Right kidney (tissue), 1 donor: ENCODE results near the gene TEAD2.

Experiments used
- DNase-seq: peaks from one replicate; pipeline ENCODE4 v3.0.0-alpha.2; 2016

TEAD2 gene

DNA sequence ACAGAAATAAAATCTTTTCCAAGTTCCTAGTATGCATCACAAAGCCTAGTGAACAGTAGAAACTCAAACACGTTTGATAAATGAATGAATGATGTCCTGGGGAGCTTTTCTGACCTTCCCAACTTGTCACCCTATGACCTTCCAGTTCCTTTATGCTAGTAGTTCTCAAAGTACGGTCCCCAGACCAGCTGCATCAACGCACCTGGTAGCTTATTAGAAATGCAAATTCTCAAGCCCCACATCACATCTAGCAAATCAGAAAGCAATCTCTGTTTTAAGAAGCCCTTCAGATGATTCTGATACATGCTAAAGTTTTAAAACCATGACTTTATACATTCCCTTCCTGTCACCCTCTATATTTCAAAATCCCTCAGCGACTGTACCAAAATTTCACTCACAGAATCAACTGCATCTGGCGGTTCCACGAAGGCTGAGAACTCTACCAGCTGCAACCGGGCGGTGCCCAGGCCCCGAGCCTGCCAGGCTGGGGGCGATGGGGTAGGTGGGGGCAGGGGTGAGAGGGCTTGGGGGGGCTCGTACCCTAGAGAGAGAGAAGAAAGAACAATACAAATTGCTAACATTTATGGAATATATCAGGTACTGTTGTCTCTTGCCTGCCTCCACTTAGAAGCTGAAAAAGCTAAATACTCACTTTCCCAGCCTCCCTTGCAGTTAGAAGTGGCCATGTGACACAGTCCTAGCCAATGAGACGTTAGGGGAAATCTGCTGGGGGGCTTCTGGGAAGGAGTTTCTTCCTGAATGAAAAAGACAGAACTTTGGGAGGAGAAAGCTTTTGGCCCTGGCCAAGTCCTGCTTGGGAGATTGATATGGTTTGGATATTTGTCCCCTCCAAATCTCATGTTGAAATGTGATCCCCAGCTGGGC lies 13.7 kb downstream of the TEAD2 start:
- DNase-seq = no peak

DNA sequence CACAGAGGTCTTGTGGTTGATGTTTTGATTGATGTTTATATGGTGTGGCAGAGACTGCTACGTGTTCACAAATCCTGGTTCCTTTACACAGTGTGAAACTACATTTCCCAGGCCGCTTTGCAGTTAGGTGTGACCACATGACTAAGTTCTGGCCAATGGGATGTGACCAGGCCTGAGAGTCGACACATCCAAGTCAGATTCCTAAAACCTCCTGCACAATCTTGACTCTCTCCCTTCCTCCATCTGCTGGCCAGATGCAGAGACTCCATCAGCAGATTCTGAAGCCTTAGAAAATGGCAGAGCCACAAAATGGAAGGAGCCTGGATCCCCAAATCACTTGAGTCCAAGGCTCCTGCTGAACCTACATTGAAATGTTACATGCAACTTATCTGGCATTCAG lies 14.4 kb downstream of the TEAD2 start:
- DNase-seq = no peak

DNA sequence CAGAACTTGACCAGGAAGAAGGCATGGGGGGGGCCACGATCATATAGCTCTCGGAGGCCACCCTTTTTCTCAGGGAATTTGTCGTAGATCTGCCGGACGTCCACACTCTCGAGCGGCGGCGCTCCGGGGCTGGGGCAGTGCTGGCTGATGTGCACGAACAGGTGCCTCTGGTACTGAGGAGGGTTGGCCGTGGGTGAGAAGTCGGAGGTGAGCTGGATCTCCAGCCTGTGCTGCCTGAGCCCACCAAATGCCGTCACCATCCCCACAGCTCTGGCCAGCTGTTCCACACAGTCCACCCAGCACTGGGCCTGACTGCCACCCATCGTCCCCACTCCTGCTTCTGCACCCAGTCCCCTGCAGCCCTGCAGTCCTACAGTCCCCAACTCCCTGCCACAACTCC lies 15.0 kb downstream of the TEAD2 start:
- no peak for DNase-seq

DNA sequence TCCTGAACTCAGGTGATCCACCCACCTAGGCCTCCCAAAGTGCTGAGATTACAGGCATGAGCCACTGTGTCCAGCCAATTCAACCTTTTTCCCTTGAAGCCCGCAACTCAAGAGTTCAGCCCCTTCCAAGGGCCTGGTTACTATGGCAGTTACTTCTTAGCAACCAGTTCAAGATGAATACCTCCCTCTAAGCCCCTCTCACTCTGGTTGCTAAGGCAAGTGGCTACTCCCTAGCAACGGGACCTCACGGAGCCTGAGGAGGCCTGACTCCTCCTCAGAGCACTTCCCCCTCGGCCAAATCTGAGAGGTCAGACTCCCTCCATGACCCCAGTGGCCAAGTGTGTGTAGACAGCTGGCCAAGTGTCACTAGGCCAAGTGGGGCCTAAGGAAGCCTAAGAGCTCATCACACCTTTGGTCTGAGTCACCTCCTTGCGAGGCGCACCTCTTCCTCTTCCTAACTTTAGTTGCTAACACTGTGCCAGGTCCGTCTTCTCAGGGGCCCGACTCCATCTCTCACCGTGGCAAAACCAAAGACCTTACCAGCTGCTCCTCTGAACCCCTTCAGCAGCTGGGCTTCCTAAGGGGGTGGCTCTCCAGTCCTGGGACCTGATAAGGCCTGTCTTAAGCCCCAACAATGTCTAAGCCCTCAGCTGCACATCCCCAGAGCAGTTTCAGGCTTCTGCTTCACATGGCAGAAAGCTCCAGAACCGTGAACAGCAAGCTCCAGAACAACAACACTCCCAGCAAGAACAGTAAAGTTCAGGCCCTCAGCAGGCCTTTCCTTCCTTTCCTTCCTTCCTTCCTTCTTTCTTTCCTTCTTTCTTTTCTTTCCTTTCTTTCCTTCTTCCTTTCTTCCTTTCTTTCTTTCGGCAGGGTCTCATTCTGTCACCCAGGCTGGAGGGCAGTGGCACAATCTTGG lies 17.5 kb downstream of the TEAD2 start:
- DNase-seq = no peak

DNA sequence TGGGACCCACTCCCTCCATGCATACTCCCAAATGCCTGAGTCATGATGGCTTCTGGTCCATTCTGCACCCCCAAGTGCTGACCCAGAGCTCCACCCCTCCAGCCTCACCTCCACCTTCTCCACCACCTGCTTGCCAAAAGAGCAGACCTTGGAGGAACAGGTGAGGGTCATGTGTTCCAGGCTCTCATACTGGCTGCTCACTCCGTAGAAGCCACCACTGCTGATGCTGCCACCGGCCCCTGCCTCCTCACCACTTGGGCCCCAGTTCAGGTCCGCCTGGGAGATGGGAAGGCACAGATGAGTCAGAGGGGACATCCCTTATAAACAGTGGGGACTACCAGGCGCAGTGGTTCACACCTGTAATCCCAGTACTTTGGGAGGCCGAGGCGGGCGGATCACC lies 19.1 kb downstream of the TEAD2 start:
- no peak for DNase-seq

DNA sequence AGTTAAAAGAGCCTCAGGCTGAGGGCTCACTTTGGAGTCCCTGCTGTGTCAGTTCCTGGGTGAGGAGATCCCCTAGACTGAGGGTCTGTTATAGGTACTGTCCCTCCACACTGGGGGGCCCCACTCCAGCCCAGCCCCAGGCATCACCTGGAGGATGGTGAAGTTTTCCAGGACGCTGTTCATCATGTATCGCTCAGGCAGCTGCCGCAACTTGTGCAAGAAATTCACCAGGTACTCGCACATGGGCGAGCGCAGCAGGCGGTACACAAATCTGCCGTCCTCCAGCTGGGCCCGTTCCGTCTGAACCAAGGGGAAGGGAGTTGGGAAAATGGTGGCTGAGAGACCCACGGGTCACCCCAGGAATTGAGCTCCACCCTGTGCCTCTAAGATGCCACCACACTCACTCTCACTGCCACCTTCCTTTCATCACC lies 19.9 kb downstream of the TEAD2 start:
- DNase-seq = no peak

DNA sequence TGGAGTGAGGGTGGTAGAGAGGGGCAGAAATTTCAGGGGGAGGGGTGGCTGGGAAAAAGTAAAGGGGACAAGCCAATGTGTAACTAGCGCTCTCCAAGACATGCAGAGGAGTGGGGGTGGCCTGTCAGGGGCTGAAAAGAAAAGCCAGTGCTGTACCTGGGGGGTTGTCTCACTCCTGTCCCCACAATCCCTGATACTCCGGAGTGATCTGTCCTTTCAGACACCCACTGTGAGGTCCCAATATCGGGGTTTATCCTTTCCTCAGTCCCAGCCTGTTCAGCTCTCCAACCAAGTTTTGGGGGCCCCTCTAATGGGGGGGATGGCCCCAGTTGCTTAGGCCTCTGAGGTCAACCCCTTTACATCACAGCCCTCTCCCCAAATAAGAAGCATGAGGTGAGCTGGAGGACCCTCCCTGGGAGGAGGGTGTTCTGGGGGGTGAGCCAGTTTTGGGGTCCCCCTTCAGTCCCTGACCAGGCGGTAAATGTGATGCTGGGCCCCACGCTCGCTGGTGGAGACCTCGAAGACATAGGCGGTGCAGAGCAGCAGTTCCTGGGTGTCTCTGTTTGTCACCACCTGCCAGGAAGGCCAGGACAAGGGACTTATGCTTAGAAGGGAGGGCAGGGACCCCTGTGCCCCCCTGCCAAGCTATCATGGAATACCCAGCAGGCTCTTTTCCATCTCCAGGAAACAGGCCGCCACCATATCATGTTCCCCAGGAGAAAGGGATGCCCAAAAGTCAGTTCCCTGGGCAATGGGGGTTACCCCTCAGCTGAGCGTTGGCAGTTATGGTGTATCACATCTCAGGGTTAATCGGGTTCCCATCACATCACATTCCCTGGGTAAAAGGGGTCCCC lies 21.1 kb downstream of the TEAD2 start:
- no peak for DNase-seq

DNA sequence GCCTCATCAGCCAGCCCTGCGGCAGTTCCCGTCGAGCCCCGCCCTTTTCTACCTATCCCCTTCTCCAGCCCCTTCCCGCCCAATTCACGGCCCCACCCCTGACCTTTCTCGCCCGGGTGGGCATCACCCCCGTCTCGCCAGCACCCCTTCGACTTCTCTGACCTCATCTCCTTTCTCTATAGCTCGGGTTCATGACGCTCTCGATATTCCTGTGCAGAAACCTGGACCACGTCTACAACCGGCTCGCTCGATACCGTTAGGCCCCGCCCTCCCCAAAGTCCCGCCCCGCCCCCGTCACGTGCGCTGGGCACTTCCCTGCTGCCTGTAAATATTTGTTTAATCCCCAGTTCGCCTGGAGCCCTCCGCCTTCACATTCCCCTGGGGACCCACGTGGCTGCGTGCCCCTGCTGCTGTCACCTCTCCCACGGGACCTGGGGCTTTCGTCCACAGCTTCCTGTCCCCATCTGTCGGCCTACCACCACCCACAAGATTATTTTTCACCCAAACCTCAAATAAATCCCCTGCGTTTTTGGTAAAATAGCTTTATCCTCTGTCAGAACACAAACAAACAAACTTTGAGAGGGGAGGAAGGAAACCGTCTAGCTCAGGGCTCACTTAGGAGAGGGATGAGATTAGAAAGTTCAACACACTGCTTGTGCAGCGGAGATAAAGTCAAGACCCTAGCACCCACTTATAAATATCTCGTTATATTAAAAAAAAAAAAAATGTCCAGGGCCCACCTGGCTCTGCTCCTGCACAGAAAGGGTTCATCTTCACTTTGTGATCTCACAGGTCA lies 21.9 kb downstream of the TEAD2 start:
- no peak for DNase-seq

DNA sequence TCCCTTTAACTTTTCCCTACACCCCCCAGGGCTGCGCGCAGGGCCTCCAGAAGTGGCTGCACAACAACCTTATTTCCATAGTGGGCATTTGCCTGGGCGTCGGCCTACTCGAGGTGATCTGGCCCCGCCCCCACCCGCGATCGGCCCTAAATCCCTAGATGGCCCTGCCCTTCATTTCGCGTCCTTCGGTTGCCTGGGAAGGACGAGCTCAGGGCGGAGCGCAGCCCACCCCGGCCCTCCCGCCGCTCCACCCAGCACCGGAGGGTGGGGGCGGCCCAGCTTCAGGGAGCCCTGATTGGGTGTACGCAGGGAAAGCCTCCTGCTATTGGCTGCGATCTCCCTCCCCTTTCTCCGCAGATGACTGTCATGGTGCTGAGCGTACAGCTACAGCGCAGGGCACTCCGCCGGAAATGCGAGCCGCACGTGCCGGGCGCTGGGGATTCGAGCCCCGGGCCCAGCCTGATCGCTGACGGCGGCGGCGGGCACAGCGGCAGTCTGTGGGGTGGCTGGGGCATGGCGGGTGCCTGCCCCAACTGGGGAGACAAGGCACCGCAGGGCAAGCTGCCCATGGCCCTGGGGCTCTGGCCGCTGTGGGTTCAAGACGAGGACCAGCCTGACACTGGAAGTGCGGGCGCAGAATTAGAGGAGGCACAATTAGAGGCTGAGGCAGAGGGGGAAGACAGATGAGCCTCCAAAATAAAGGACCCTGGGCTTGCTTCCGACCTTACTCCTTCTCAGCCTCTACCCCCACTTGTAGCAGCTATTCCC lies 22.7 kb downstream of the TEAD2 start:
- peak; percentile 83 for DNase-seq

DNA sequence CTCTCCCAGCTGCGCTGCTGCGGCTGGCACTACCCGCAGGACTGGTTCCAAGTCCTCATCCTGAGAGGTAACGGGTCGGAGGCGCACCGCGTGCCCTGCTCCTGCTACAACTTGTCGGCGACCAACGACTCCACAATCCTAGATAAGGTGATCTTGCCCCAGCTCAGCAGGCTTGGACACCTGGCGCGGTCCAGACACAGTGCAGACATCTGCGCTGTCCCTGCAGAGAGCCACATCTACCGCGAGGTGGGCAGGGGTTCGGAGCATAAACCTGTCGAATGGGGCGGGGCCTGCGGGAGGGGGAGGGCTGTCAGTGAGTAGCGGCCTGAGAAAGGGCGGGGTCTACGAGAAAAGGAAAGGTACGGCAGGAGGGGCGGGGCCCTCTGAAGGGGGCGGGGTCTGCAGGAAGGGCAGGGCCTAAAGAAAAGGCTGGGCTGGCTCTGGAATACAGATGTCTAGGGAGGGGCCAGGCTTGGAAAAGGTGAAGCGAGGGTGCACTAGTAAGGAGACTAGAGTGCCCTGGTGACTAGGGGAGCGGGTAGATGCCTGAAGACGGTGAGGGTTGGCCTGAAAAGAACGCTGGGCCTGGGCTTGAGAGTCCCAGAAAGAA lies 23.4 kb downstream of the TEAD2 start:
- DNase-seq = peak; percentile 70

DNA sequence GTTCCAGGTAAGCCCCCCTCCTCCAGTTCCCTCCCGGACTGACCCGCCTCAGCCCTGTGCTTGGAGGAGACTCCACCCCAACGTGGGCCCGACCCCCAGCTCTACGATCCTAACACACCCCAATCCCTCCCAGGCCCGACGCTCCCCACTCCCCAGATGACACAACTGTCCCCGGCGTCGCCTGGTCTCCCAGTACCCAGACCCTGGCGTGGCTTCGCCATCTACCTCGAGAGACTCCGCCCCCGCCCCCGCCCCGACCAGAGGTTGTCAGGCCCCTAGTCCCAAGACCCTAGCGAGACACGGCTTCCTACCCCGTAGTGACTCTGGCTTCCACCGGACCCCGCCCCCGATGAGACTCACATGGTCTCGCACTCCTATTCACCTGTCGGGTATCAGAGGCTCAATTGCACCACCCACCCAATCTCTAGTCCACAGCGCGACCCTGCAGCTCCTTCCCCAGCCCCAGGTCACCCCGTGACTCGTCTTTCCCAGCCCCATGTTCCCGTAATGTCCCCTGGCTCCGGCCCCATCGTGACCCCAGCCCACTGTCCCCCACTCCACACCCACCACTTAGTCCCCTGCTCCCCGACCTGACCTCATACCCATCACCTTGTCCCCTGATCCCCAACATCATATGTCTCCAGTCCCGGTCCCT lies 24.1 kb downstream of the TEAD2 start:
- DNase-seq = no peak

DNA sequence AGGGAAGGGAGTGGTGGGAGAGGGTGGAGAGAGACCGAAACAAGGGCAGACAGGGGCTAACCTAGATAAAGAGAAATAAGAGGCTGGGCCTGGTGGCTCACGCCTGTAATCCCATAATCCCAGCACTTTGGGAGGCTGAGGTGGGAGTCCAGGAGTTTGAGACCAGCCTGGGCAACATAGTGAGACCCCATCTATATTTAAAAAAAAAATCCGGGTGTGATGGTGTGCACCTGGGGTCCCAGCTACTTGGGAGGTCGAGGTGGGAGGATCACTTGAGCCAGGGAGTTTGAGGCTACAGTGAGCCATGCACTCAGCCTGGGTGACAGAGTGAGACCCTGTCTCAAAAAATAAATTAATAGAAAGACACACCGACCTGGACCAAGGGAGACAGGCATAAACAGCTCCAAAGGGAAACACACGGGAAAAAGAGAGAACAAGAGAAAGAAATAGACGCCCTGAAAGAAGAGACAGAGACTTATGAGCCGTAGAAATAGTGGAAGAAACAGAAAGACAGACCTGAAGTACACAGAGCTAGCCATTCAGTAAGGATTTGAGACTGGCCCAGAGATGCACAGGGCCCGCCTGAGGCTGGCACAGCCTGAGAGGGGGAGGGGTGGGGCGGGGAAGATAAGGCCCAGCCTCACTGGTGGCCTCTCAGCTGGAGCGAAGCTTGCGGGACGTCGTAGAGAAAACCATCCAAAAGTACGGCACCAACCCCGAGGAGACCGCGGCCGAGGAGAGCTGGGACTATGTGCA lies 24.8 kb downstream of the TEAD2 start:
- no peak for DNase-seq

DNA sequence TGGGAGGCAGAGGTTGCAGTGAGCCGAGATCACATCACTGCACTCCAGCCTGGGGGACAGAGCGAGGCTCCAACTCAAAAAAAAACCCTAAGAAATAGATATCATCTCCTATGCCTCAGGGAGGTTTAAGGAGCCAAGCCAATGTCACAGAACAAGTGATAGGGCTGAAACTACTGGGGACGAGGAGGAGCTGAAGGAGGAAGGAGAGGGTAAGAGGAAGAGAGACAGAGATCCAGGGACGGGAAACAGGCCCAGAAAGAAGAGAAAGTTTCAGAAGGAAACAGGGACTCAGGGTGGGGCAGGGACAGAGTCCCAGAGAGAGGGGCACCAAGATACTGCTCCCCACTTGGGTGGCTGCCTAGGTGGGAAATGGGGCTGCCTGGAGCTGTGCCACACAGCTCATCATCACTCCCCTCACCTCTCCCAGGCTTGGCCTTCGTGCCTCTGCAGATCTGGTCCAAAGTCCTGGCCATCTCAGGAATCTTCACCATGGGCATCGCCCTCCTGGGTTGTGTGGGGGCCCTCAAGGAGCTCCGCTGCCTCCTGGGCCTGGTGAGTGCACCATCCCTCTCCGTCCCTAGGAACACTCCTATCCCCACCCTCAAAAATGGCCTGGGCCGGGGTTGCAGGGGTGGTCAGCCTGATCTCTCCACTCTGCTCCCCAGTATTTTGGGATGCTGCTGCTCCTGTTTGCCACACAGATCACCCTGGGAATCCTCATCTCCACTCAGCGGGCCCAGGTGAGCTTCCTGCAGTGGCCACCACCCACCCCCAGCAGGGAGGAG lies 25.5 kb downstream of the TEAD2 start:
- no peak for DNase-seq

DNA sequence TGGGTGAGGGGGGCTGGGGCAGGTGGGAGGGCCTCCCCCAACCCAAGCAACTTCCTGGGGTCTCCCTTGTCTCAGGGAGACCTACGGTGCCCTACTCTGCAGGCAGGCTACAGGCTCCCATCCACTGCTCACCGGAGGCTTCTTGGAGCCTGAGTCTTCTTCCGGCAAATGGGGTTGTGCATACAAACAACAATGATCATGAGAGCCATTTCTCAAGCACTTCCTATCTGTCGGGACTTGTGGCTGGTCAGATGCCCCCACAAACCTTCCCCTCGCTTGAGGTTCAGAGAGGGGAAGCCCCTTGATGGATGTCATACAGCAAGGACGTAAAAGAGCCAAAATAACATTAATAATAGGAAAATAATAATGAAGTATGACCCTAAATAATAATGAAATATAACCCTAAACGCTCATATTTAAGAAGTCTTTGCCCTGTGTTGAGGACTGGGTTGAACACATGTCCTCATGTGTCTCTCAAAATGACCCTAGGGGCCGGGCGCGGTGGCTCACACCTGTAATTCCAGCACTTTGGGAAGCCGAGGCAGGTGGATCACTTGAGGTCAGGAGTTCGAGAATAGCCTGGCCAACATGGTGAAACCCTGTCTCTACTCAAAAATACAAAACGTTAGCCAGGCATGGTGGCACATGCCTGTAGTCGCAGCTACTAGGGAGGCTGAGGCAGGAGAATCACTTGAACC lies 26.3 kb downstream of the TEAD2 start:
- no peak for DNase-seq

DNA sequence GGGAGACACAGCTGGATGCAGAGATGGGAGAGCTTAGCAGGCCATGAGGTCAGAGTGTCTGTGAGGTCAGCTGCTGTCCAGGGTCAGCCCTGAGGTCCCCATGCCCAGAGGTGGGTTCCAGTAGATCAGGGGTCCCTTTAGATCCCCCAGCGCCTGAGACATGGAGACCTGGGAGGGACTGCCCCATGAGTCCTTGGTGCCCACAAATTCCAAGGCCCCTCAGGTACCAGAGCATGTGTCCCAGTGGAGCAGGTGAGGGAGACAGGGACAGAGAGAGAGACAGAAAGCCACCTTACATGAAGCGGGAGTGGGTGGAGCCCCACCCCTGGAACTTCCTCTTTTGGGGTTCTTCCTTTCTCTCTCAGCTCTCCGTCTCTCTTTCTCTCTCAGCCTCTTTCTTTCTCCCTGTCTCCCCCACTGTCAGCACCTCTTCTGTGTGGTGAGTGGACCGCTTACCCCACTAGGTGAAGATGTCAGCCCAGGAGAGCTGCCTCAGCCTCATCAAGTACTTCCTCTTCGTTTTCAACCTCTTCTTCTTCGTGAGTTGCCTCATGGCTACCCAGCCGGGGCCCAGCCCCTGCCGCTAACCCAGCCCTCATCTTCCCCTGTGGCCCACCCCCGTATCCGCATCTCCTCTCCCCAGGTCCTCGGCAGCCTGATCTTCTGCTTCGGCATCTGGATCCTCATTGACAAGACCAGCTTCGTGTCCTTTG lies 27.0 kb downstream of the TEAD2 start, which contains the start of gene CD37:
Gene CD37 (plus strand): TSS at position 336 of the 713 bp plus-strand sequence. CDS start 135 bp downstream, at position 471.
- no peak for DNase-seq

DNA sequence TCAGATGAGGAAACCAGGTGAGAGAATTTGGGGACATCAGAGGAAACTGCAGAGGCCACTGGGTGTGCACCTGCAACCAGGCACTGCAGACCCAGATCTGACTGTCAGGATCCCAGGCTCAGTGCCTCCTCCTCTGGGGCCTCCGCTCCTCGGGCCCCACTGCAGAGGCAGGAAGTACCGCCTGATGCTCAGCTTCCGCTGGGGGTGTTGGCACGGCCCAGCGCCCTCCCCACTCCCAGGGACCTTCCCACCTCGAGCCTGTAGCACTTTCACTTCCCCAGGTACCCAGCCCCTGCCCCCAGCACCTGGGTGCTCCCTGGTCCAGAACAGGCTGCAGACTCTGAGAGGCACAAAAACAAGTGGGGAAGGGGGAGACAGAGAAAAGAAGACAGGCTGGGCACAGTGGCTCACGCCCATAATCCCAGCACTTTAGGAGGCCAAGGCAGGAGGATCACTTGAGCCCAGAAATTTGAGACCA lies 28.4 kb downstream of the TEAD2 start:
- DNase-seq = no peak
